PC-3 (cell line): ENCODE measurements around the gene SMARCA4.

ENCODE experiments used
- CTCF ChIP-seq: fragments of 300-600 bp; sonication (generic); conservative IDR thresholded peaks from 2 replicates; pipeline ENCODE4 v1.5.1; 2017; ENCODE audit warnings: antibody characterized with exemption, low read depth, mild to moderate bottlenecking, low read length
- EZH2 ChIP-seq: fragments of 300-600 bp; sonication (generic); IDR thresholded peaks from one replicate; pipeline ENCODE4 v1.6.1; 2017; ENCODE audit warnings: antibody characterized with exemption, mild to moderate bottlenecking, low read length; ENCODE audit not compliant: unreplicated experiment
- EZH2phosphoT487 ChIP-seq: fragments of 300-600 bp; sonication (generic); IDR thresholded peaks from 2 replicates; pipeline ENCODE4 v1.6.1; 2018; ENCODE audit warnings: mild to moderate bottlenecking, antibody characterized with exemption, low read length, borderline replicate concordance

- no peak for TF ChIP-seq CTCF
- no peak for TF ChIP-seq EZH2
- TF ChIP-seq EZH2phosphoT487: no peak
Observed at GRCh38 chr19:11111117-11111770, 150.4 kb downstream of the SMARCA4 start.
